Fibroblast of lung (primary cell): ENCODE data around the gene RNF20.

Experiments
- EZH2 ChIP-seq: IDR thresholded peaks from 2 replicates; pipeline ENCODE4 v1.5.1; 2012; ENCODE audit warnings: low read length, control low read depth, mild to moderate bottlenecking; ENCODE audit errors: missing control alignments
- TF ChIP-seq, protein P1 (sequence below), 2 donors: IDR thresholded peaks in 1 of 2; conservative IDR thresholded peaks in 1 of 2; 1 replicate in 1 of 2; 2 replicates in 1 of 2; pipeline ENCODE4 v1.5.1; 2011 to 2012; ENCODE audit warnings: low read length in 2 of 2, control low read depth in 1 of 2, inconsistent platforms in 1 of 2, low read depth in 1 of 2, mild to moderate bottlenecking in 1 of 2

- no peak for TF ChIP-seq EZH2
- TF ChIP-seq, protein P1, sequence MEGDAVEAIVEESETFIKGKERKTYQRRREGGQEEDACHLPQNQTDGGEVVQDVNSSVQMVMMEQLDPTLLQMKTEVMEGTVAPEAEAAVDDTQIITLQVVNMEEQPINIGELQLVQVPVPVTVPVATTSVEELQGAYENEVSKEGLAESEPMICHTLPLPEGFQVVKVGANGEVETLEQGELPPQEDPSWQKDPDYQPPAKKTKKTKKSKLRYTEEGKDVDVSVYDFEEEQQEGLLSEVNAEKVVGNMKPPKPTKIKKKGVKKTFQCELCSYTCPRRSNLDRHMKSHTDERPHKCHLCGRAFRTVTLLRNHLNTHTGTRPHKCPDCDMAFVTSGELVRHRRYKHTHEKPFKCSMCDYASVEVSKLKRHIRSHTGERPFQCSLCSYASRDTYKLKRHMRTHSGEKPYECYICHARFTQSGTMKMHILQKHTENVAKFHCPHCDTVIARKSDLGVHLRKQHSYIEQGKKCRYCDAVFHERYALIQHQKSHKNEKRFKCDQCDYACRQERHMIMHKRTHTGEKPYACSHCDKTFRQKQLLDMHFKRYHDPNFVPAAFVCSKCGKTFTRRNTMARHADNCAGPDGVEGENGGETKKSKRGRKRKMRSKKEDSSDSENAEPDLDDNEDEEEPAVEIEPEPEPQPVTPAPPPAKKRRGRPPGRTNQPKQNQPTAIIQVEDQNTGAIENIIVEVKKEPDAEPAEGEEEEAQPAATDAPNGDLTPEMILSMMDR (conservative IDR thresholded peaks at IDR 0.05 in 1 of 2, IDR thresholded peaks at IDR 0.05 in 1 of 2; ENCODE audit: low read depth in 1 of 2, low read length in 2 of 2) = no peak
Observed at GRCh38 chr9:101533334-101534204, at the start of gene RNF20.
